HG02610 (cell line): Measurements from ENCODE around the gene SLC22A23.

ENCODE experiments used
- ATAC-seq: cut with Tn5 transposase; IDR thresholded peaks from one replicate; pipeline ENCODE4 v1.9.1; 2021; ENCODE audit warnings: mild to moderate bottlenecking, moderate library complexity; ENCODE audit not compliant: unreplicated experiment

Gene SLC22A23

GRCh38 chr6:3356056-3356823 lies 100.6 kb downstream of the SLC22A23 start:
- ATAC-seq = no peak

- ATAC-seq = no peak
Observed at GRCh38 chr6:3355358-3356055, 101.3 kb downstream of the SLC22A23 start.

- ATAC-seq = no peak
Observed at GRCh38 chr6:3355011-3355357, 101.9 kb downstream of the SLC22A23 start.

- no peak for ATAC-seq
Observed at GRCh38 chr6:3353939-3354338, 102.9 kb downstream of the SLC22A23 start.

GRCh38 chr6:3353213-3353903 lies 103.5 kb downstream of the SLC22A23 start:
- no peak for ATAC-seq

GRCh38 chr6:3352678-3353077 lies 104.2 kb downstream of the SLC22A23 start:
- no peak for ATAC-seq

- no peak for ATAC-seq
Observed at GRCh38 chr6:3351829-3352524, 104.9 kb downstream of the SLC22A23 start.

DNA sequence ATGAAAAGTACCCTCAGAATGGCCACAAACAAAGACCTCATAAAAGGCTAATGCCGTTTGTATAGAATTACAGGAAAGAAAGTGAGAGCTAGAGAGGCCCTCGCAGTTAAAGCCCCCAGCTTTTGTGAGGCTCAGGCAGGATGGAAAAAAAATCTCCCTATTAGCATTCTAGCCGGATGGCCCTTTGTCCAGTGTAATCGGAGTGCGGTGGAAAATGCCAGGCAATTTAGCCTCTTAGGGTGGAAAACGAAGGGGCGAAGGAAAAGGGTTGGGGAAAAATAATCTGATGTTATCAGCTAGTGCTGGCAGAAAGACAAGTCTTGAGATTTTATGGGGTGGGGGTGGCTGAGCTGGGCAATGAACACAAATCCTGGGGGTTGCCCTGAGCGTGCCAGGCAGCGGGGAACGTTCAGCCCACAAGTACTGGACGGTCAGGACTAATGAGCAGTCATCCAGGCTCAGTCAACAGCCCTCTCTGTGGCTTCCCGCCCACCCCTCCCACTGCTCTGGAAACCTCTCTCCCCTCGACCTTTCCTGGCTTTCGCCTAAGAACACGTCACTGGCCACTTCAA lies 105.7 kb downstream of the SLC22A23 start:
- ATAC-seq = no peak

GRCh38 chr6:3350252-3350796 lies 106.5 kb downstream of the SLC22A23 start:
- ATAC-seq = no peak

DNA sequence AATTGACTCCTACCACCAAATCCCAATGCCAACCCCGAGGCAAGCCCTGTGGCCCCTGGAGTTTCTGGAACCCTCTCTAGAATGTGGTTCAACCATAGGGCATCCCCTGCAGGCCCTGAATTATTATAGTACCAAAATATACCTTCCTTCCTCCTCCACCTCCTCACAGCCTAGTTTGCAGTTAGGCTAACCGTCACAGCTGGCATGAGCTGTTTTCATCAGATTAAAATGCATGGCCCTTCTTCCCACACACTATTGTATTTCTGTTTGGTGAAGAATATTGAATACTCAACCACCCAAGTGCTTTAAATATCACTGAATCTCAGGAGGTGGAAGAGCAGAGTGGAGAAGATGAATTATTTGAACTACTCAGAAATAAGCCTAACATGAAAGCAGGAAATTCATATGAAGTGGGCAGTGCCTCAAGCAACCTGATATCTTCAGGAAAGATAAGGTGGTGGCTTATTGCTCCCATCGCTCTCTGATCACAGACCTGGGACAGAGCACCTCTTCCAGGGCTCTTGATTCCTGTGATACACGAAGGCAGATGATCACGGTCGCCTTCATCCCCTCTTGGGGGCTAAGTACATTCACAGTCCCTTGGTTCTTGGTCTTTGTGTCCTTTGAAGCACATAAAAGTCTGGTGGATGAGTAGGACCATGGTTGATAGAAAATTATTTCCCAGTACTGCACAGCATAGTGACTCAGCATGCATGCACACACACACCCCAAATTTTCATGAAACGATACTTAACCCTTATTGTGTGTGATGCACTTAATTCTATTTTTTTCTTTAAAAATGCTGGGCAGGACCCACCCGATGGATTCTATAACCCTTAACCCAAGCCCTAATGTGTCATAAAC lies 107.2 kb downstream of the SLC22A23 start:
- no peak for ATAC-seq

DNA sequence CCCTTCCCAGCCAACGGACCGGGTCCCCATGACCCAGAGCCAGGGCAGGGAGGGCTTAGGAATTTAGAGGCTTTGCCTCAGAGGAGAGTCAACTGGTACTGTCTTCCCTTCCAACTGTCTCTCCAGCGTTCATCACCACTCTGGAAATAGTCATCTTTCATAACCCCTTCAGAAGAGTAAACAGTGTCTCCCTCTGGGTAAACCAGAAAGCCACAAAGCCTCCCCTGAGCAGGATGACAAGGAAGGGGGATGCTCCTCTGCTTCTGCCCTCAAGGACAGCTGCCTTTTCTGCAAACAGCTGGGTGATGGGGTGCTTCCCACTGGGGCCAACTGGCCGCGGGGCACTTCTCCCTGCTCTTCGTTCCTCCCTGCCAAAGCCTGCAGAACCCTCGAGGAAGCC lies 108.0 kb downstream of the SLC22A23 start:
- no peak for ATAC-seq

GRCh38 chr6:3347826-3348225 lies 109.0 kb downstream of the SLC22A23 start:
- no peak for ATAC-seq

DNA sequence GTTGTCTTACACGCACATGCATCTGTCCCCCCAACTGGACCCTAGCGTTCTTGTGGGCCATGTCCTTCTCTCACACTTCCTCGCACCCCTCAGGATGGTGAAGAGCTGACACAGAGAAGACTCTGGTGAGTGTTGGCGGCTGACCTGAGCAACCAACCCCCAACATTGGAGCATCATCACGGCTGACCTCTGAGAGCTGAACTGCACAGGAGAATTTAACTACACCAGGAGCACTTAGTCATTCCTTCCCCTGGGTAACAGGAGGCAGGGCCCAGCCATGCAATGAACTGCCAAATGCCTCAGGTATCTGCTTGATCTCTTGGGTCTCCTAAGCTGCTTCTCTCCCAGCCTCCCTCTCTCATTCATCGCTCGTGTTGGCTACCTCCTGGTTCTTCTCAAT lies 109.6 kb downstream of the SLC22A23 start:
- ATAC-seq = no peak

- ATAC-seq = no peak
Observed at GRCh38 chr6:3346476-3346875, 110.4 kb downstream of the SLC22A23 start.

DNA sequence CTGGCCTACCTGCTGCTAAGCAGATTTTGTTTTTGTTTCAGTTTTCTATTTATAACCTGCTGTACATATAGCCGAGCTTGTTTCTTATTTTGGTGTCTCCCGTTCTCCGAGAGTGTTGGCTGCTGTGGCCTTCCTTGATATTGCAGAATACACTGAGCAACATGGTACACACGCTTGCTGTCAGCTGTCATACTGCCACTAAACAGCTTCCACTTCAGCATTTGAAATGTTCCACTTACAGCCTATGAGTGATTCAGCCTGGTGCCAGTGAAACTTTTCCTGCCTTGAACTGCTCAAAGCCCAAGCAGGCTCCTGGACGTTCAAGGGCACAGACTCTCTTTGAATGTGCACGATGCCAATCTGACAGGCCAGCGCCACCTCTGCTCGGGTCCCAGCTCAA lies 111.0 kb downstream of the SLC22A23 start:
- ATAC-seq = no peak

GRCh38 chr6:3343089-3343883 lies 113.6 kb downstream of the SLC22A23 start:
- no peak for ATAC-seq

- no peak for ATAC-seq
Observed at GRCh38 chr6:3341467-3341866, 115.4 kb downstream of the SLC22A23 start.

DNA sequence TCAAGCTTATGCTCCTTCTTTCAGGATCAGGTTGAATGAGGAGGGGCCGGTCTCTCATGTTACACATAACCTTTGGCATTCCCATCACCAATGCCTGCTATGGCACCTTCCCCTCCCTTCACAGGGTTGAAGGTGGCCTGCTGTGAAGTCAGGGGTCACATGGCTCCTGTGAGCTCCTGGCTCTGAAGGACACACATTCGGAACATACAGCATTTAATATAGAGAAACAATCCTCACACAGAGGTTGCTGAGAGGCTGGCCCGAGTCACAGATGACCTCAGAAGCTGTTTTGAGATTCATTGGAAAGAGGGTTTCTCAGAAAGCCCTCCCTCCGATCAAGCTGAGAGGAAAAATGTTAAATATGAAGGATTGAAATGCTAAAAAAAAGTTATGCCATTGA lies 116.0 kb downstream of the SLC22A23 start:
- ATAC-seq = no peak

GRCh38 chr6:3340358-3340802 lies 116.5 kb downstream of the SLC22A23 start:
- ATAC-seq = no peak
